ENCODE measurements around the gene SGSH.
A peak's percentile ranks its signal among the peaks of the same experiment; 100 is the strongest.

Gene SGSH

GRCh38 chr17:80247561-80247960, 27.4 kb upstream of the SGSH start:
- no peak overlapping the region for H2BK15ac ChIP-seq (ENCODE audit: low read depth, poor library complexity, severe bottlenecking)
- H2AK5ac ChIP-seq (ENCODE audit: low read length, severe bottlenecking), result no peak overlapping the region
- no peak overlapping the region for H2BK5ac ChIP-seq (ENCODE audit: low read depth, low read length, poor library complexity, severe bottlenecking)
- H3K9me3 ChIP-seq (ENCODE audit: control insufficient read depth, low read length), result no peaks in the 10 kb centered on the region
- DNase-seq, result no peak
- H2AFZ ChIP-seq (ENCODE audit: low read depth, low read length), result no peak overlapping the region
- no peak overlapping the region for H3K27ac ChIP-seq (ENCODE audit: low read length, poor library complexity, severe bottlenecking)
- no peak overlapping the region for H3K4ac ChIP-seq (ENCODE audit: low read depth in 1 of 2, low read length in 2 of 2)
- no peak overlapping the region for H3K4me3 ChIP-seq (ENCODE audit: insufficient read depth in 1 of 2, low read depth in 1 of 2, low read length in 2 of 2)
- H4K91ac ChIP-seq (ENCODE audit: low read length), result no peak overlapping the region
- no peak overlapping the region for H3K23ac ChIP-seq (ENCODE audit: low read length in 2 of 2)
- H3K27me3 ChIP-seq (ENCODE audit: control insufficient read depth in 1 of 2, insufficient read depth in 1 of 2, low read length in 2 of 2), result no peaks in the 10 kb centered on the region
- H3K18ac ChIP-seq (ENCODE audit: low read depth in 1 of 2, low read length in 2 of 2), result no peak overlapping the region
- no peak overlapping the region for H3K4me2 ChIP-seq (ENCODE audit: low read length, poor library complexity, severe bottlenecking)
- no peak overlapping the region for H3K14ac ChIP-seq (ENCODE audit: low read length in 2 of 2)
- H3K36me3 ChIP-seq (ENCODE audit: control insufficient read depth in 1 of 2, insufficient read depth in 2 of 2, low read depth in 1 of 2, low read length in 2 of 2), result peaks cover 67 to 76% of the 10 kb centered on the region in 2 experiments
- peaks cover 9% of the 10 kb centered on the region for H3K4me1 ChIP-seq (ENCODE audit: control insufficient read depth, insufficient read depth, low read depth, low read length)
- no peak overlapping the region for H2BK120ac ChIP-seq (ENCODE audit: low read depth, low read length)
- no peak overlapping the region for H2BK12ac ChIP-seq (ENCODE audit: low read length in 2 of 2)
- 96% methylated on average over 17 of the region's 17 CpGs for WGBS
- H3K9ac ChIP-seq (ENCODE audit: low read length), result no peak overlapping the region
- no peak overlapping the region for H4K8ac ChIP-seq (ENCODE audit: low read length)
- H3K79me1 ChIP-seq (replicated peaks; ENCODE audit: low read length, poor library complexity, severe bottlenecking), result no peaks in the 10 kb centered on the region

- no peaks in the 10 kb centered on the region for H3K27me3 ChIP-seq (ENCODE audit: control insufficient read depth in 1 of 2, insufficient read depth in 1 of 2, low read length in 2 of 2)
- H4K91ac ChIP-seq (ENCODE audit: low read length), result no peak overlapping the region
- no peak overlapping the region for H3K27ac ChIP-seq (ENCODE audit: low read length, poor library complexity, severe bottlenecking)
- H3K36me3 ChIP-seq (ENCODE audit: control insufficient read depth in 1 of 2, insufficient read depth in 2 of 2, low read depth in 1 of 2, low read length in 2 of 2), result peaks cover 66 to 73% of the 10 kb centered on the region in 2 experiments
- DNase-seq, result no peak
- H3K4me2 ChIP-seq (ENCODE audit: low read length, poor library complexity, severe bottlenecking), result no peak overlapping the region
- no peaks in the 10 kb centered on the region for H3K79me1 ChIP-seq (replicated peaks; ENCODE audit: low read length, poor library complexity, severe bottlenecking)
- H2BK15ac ChIP-seq (ENCODE audit: low read depth, poor library complexity, severe bottlenecking), result no peak overlapping the region
- H2AFZ ChIP-seq (ENCODE audit: low read depth, low read length), result no peak overlapping the region
- no peak overlapping the region for H3K18ac ChIP-seq (ENCODE audit: low read depth in 1 of 2, low read length in 2 of 2)
- H2BK5ac ChIP-seq (ENCODE audit: low read depth, low read length, poor library complexity, severe bottlenecking), result no peak overlapping the region
- H3K9ac ChIP-seq (ENCODE audit: low read length), result no peak overlapping the region
- no peak overlapping the region for H2AK5ac ChIP-seq (ENCODE audit: low read length, severe bottlenecking)
- H2BK12ac ChIP-seq (ENCODE audit: low read length in 2 of 2), result no peak overlapping the region
- no peak overlapping the region for H4K8ac ChIP-seq (ENCODE audit: low read length)
- H3K23ac ChIP-seq (ENCODE audit: low read length in 2 of 2), result no peak overlapping the region
- H3K4ac ChIP-seq (ENCODE audit: low read depth in 1 of 2, low read length in 2 of 2), result no peak overlapping the region
- no peak overlapping the region for H2BK120ac ChIP-seq (ENCODE audit: low read depth, low read length)
- 99% methylated on average over 6 of the region's 8 CpGs for WGBS
- H3K4me3 ChIP-seq (ENCODE audit: insufficient read depth in 1 of 2, low read depth in 1 of 2, low read length in 2 of 2), result no peak overlapping the region
- H3K14ac ChIP-seq (ENCODE audit: low read length in 2 of 2), result no peak overlapping the region
- H3K4me1 ChIP-seq (ENCODE audit: control insufficient read depth, insufficient read depth, low read depth, low read length), result peaks cover 8% of the 10 kb centered on the region
- H3K9me3 ChIP-seq (ENCODE audit: control insufficient read depth, low read length), result no peaks in the 10 kb centered on the region
Observed at GRCh38 chr17:80246726-80247125, 26.6 kb upstream of the SGSH start.

GRCh38 chr17:80246266-80246681, 26.1 kb upstream of the SGSH start:
- Histone ChIP-seq H3K9ac (ENCODE audit: low read length) (no peak overlapping the region), H3K4me3 (ENCODE audit: insufficient read depth in 1 of 2, low read depth in 1 of 2, low read length in 2 of 2) (no peak overlapping the region), H2BK120ac (ENCODE audit: low read depth, low read length) (no peak overlapping the region), H2BK15ac (ENCODE audit: low read depth, poor library complexity, severe bottlenecking) (no peak overlapping the region), H2AK5ac (ENCODE audit: low read length, severe bottlenecking) (no peak overlapping the region), H3K27me3 (ENCODE audit: control insufficient read depth in 1 of 2, insufficient read depth in 1 of 2, low read length in 2 of 2) (no peaks in the 10 kb centered on the region), H2AFZ (ENCODE audit: low read depth, low read length) (no peak overlapping the region), H4K8ac (ENCODE audit: low read length) (no peak overlapping the region), H2BK12ac (ENCODE audit: low read length in 2 of 2) (no peak overlapping the region), H3K79me1 (replicated peaks; ENCODE audit: low read length, poor library complexity, severe bottlenecking) (no peaks in the 10 kb centered on the region), H3K4me1 (ENCODE audit: control insufficient read depth, insufficient read depth, low read depth, low read length) (peaks cover 8% of the 10 kb centered on the region), H2BK5ac (ENCODE audit: low read depth, low read length, poor library complexity, severe bottlenecking) (no peak overlapping the region), H3K18ac (ENCODE audit: low read depth in 1 of 2, low read length in 2 of 2) (no peak overlapping the region), H3K36me3 (ENCODE audit: control insufficient read depth in 1 of 2, insufficient read depth in 2 of 2, low read depth in 1 of 2, low read length in 2 of 2) (peaks cover 69 to 73% of the 10 kb centered on the region in 2 experiments), H3K27ac (ENCODE audit: low read length, poor library complexity, severe bottlenecking) (no peak overlapping the region), H3K9me3 (ENCODE audit: control insufficient read depth, low read length) (no peaks in the 10 kb centered on the region), H3K4me2 (ENCODE audit: low read length, poor library complexity, severe bottlenecking) (no peak overlapping the region), H4K91ac (ENCODE audit: low read length) (no peak overlapping the region), H3K4ac (ENCODE audit: low read depth in 1 of 2, low read length in 2 of 2) (no peak overlapping the region), H3K14ac (ENCODE audit: low read length in 2 of 2) (no peak overlapping the region), H3K23ac (ENCODE audit: low read length in 2 of 2) (no peak overlapping the region)
- 97% methylated on average over 19 of the region's 19 CpGs for WGBS
- no peak for DNase-seq

- H3K36me3 ChIP-seq (ENCODE audit: control insufficient read depth in 1 of 2, insufficient read depth in 2 of 2, low read depth in 1 of 2, low read length in 2 of 2), result peaks cover 75 to 76% of the 10 kb centered on the region in 2 experiments
- H3K4me3 ChIP-seq (ENCODE audit: insufficient read depth in 1 of 2, low read depth in 1 of 2, low read length in 2 of 2), result no peak overlapping the region
- H3K18ac ChIP-seq (ENCODE audit: low read depth in 1 of 2, low read length in 2 of 2), result no peak overlapping the region
- H3K4me1 ChIP-seq (ENCODE audit: control insufficient read depth, insufficient read depth, low read depth, low read length), result peaks cover 8% of the 10 kb centered on the region
- H3K4ac ChIP-seq (ENCODE audit: low read depth in 1 of 2, low read length in 2 of 2), result no peak overlapping the region
- no peak overlapping the region for H2BK12ac ChIP-seq (ENCODE audit: low read length in 2 of 2)
- H3K14ac ChIP-seq (ENCODE audit: low read length in 2 of 2), result no peak overlapping the region
- H3K27me3 ChIP-seq (ENCODE audit: control insufficient read depth in 1 of 2, insufficient read depth in 1 of 2, low read length in 2 of 2), result no peaks in the 10 kb centered on the region
- H3K9me3 ChIP-seq (ENCODE audit: control insufficient read depth, low read length), result no peaks in the 10 kb centered on the region
- no peak overlapping the region for H2BK5ac ChIP-seq (ENCODE audit: low read depth, low read length, poor library complexity, severe bottlenecking)
- no peaks in the 10 kb centered on the region for H3K79me1 ChIP-seq (replicated peaks; ENCODE audit: low read length, poor library complexity, severe bottlenecking)
- H2AFZ ChIP-seq (ENCODE audit: low read depth, low read length), result no peak overlapping the region
- no peak for DNase-seq
- peak overlapping the region in 1 of 2 experiments; percentile 25 for H3K23ac ChIP-seq (ENCODE audit: low read length in 2 of 2)
- WGBS, result 96% methylated on average over 26 of the region's 27 CpGs
- no peak overlapping the region for H4K8ac ChIP-seq (ENCODE audit: low read length)
- no peak overlapping the region for H3K9ac ChIP-seq (ENCODE audit: low read length)
- H3K4me2 ChIP-seq (ENCODE audit: low read length, poor library complexity, severe bottlenecking), result no peak overlapping the region
- H2BK120ac ChIP-seq (ENCODE audit: low read depth, low read length), result no peak overlapping the region
- H3K27ac ChIP-seq (ENCODE audit: low read length, poor library complexity, severe bottlenecking), result no peak overlapping the region
- no peak overlapping the region for H2AK5ac ChIP-seq (ENCODE audit: low read length, severe bottlenecking)
- H4K91ac ChIP-seq (ENCODE audit: low read length), result no peak overlapping the region
- no peak overlapping the region for H2BK15ac ChIP-seq (ENCODE audit: low read depth, poor library complexity, severe bottlenecking)
Observed at GRCh38 chr17:80245566-80246265, 25.6 kb upstream of the SGSH start.

Measured in mesenchymal stem cell (in vitro differentiated cells and primary cell).